ENCODE measurements around the gene DGCR2.
"Not testable (repeated sequence)": the region's sequence is repeated elsewhere in the genome, so short reads cannot be mapped to it uniquely, and the experiment has no call there.

DGCR2 gene

GRCh38 chr22:19072853-19073252 lies 49.4 kb downstream of the DGCR2 start:
- not testable (repeated sequence) for DNase-seq

GRCh38 chr22:19070397-19071169 lies 51.6 kb downstream of the DGCR2 start:
- DNase-seq, result no peak

GRCh38 chr22:19069451-19069850 lies 52.8 kb downstream of the DGCR2 start:
- no peak for DNase-seq

GRCh38 chr22:19068784-19069271 lies 53.4 kb downstream of the DGCR2 start:
- DNase-seq, result no peak

- no peak for DNase-seq
These were observed 54.4 kb downstream of the DGCR2 start for GRCh38 chr22:19067696-19068348.

GRCh38 chr22:19066531-19067271 lies 55.5 kb downstream of the DGCR2 start:
- no peak for DNase-seq

- DNase-seq, result no peak
These were observed 56.3 kb downstream of the DGCR2 start for GRCh38 chr22:19065929-19066328.

- no peak for DNase-seq
These were observed 56.8 kb downstream of the DGCR2 start for GRCh38 chr22:19065298-19065859.

GRCh38 chr22:19064354-19065054 lies 57.7 kb downstream of the DGCR2 start:
- no peak for DNase-seq

- DNase-seq, result no peak
These were observed 58.4 kb downstream of the DGCR2 start for GRCh38 chr22:19063581-19064353.

- no peak for DNase-seq
These were observed 59.3 kb downstream of the DGCR2 start for GRCh38 chr22:19062943-19063308.

- no peak for DNase-seq
These were observed 59.9 kb downstream of the DGCR2 start for GRCh38 chr22:19062139-19062942.

GRCh38 chr22:19061471-19062138 lies 60.6 kb downstream of the DGCR2 start:
- DNase-seq, result no peak

GRCh38 chr22:19060356-19061009 lies 61.7 kb downstream of the DGCR2 start:
- no peak for DNase-seq

GRCh38 chr22:19059481-19060278 lies 62.5 kb downstream of the DGCR2 start:
- no peak for DNase-seq

GRCh38 chr22:19058713-19059451 lies 63.3 kb downstream of the DGCR2 start:
- no peak for DNase-seq

- DNase-seq, result no peak
These were observed 64.2 kb downstream of the DGCR2 start for GRCh38 chr22:19057999-19058491.

GRCh38 chr22:19057539-19057938 lies 64.7 kb downstream of the DGCR2 start:
- no peak for DNase-seq
